Measurements from ENCODE around the gene DNM3.

Gene DNM3

GRCh38 chr1:172452536-172453152 is 611.3 kb downstream of the DNM3 start:
- no peak for DNase-seq (ENCODE audit: low read depth, low spot score)

GRCh38 chr1:172453153-172453545 is 611.9 kb downstream of the DNM3 start:
- no peak for DNase-seq (ENCODE audit: low read depth, low spot score)

GRCh38 chr1:172453607-172454006 is 612.3 kb downstream of the DNM3 start:
- no peak for DNase-seq (ENCODE audit: low read depth, low spot score)

GRCh38 chr1:172455451-172455850 is 614.2 kb downstream of the DNM3 start:
- DNase-seq (ENCODE audit: low read depth, low spot score), result no peak

GRCh38 chr1:172456344-172456769 is 615.1 kb downstream of the DNM3 start:
- no peak for DNase-seq (ENCODE audit: low read depth, low spot score)

DNA sequence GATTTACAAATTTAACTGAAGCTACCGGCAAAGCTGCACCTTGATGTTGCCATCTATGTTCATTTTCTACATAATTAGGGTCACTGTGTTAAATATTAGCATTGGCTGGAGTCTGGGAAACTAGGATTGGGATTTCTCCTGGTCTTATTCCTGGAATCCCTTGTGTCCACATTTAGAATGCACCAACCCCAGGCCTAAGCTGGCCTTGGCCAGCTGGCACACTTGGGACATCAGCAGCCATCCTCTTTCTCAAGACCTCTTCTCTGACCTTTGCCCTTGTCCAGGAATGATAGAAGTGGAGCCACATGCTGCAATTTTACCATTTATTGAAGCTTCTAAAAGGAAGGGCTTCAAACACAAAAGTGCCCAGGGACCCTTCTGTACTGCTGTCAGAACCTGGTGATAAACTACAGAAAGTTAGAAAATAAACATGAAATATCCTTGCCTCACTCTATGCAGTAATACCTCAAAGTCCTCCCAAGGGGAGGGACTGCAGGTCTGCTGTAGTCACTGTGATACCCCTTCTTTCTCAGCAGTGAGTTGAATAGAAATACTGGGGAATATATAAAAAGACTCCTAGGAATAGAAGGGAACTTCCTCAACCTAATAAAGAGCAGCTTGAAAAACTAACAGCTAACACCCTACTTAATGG is 616.3 kb downstream of the DNM3 start:
- DNase-seq (ENCODE audit: low read depth, low spot score), result no peak

- DNase-seq (ENCODE audit: low read depth, low spot score), result no peak
Observed at GRCh38 chr1:172460177-172460576, 618.9 kb downstream of the DNM3 start.

DNA sequence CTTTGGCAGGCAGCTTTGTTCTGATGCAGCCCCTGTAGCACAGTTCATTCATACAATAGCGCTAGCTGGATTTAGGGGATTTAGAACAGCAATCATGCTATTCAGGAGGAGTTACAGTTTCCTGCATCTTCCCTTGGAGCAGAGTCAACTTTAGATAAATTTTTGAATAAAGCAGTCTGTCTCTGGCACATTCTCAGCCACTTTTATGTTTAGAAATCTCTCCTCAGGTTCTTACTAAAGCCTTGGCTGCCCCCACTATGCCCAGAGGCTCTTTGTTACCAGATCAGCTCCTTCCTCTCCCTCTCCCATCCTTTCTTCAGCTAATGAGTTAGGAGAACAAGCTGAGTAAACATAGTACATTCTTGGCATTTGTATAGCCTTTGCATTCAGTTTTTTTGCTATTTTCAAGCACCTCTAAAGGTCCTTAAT is 619.6 kb downstream of the DNM3 start:
- no peak for DNase-seq (ENCODE audit: low read depth, low spot score)

Data from brain pericyte (primary cell).